Heart left ventricle (tissue), 13 donors: ENCODE measurements around the gene BCL2L1.
"Not testable (repeated sequence)": the region's sequence is repeated elsewhere in the genome, so short reads cannot be mapped to it uniquely, and the experiment has no call there.

ENCODE experiments used
- POLR2A ChIP-seq, 2 donors: fragments of 450-650 bp; IDR thresholded peaks; one replicate each; pipeline ENCODE4 v1.6.1; 2017; ENCODE audit warnings: antibody characterized with exemption in 2 of 2, mild to moderate bottlenecking in 2 of 2, moderate library complexity in 2 of 2
- TF ChIP-seq, protein P1 (sequence below), 12 donors: fragments of 200-600 bp; sonication (generic) in 4 of 12; IDR thresholded peaks; one replicate each; pipeline versions ENCODE4 v1.5.0 to v1.8.0; 2018 to 2022; ENCODE audit warnings: antibody characterized with exemption in 12 of 12, mild to moderate bottlenecking in 5 of 12
- donor health status: ischemic (EF 13 %, LVEDD 7.1; RV severe dilation, severe dysfunction).
- donor health status: DM: no; HTN: yes; CAD: no.
- donor health status: DM: no; HTN: no; CAD: no.
- donor health status: ischemic (EF 25% LVEDD 6.9; RV normal size, moderate dysfunction).
- donor health status: ischemic (EF 25% LVEDD 5.7; RV mildly dilated, moderate dysfunction).
- donor health status: ischemic (EF 35%, LVEDD 5.7; RV mildly dilated, moderate dysfunction).
- donor health status: nonischemic (EF 11% LVEDD 7.7; RV severe dilation, severe dysfunction).
- donor health status: DM: yes; HTN: yes; CAD: no.
- donor health status: PGD.
- donor health status: ischemic (EF 29% LVEDD 5.4; RV normal size, mild dysfunction).
- donor health status: nonischemic (EF 23%, LVEDD 6.1; RV moderate dilation, normal function).

DNA sequence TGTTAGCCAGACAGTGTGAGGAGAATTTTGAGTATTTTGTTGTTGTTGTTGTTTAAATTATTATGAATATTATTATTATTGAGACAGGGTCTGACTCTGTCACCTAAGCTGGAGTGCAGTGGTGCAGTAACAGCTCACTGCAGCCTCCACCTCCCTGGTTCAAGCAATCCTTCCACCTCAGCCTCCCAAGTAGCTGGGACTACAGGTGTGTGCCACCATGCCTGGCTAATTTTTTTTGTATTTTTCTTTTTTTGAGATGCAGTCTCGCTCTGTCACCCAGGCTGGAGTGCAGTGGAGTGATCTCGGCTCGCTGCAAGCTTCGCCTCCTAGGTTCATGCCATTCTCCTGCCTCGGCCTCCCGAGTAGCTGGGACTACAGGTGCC is 99.6 kb downstream of the BCL2L1 start:
- not testable (repeated sequence) for TF ChIP-seq POLR2A (IDR thresholded peaks at IDR 0.05)
- TF ChIP-seq, protein P1, sequence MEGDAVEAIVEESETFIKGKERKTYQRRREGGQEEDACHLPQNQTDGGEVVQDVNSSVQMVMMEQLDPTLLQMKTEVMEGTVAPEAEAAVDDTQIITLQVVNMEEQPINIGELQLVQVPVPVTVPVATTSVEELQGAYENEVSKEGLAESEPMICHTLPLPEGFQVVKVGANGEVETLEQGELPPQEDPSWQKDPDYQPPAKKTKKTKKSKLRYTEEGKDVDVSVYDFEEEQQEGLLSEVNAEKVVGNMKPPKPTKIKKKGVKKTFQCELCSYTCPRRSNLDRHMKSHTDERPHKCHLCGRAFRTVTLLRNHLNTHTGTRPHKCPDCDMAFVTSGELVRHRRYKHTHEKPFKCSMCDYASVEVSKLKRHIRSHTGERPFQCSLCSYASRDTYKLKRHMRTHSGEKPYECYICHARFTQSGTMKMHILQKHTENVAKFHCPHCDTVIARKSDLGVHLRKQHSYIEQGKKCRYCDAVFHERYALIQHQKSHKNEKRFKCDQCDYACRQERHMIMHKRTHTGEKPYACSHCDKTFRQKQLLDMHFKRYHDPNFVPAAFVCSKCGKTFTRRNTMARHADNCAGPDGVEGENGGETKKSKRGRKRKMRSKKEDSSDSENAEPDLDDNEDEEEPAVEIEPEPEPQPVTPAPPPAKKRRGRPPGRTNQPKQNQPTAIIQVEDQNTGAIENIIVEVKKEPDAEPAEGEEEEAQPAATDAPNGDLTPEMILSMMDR (IDR thresholded peaks at IDR 0.05) = not testable (repeated sequence)
